ENCODE results near the gene GRB10. TPM values are rescaled to one million over a fixed set of nuclear protein-coding genes. Genes with fewer than 3 reads are reported as not detected.
A peak's percentile ranks its signal among the peaks of the same experiment; 100 is the strongest.

Gene GRB10
- total RNA-seq, 2 experiments from 2014 or later: 1.4 to 1.8 TPM

GRCh38 chr7:50663396-50664102 lies 119.1 kb downstream of the GRB10 start:
- DNase-seq (no peak), ATAC-seq (ENCODE audit: low read depth) (no peak)
- Mint-ChIP-seq H3K4me3 (no peak overlapping the region), H3K4me1 (peaks cover 59% of the 10 kb centered on the region), H3K27ac (peak overlapping the region; percentile 79), H3K9me3 (no peaks in the 10 kb centered on the region), H3K27me3 (no peaks in the 10 kb centered on the region), H3K36me3 (no peaks in the 10 kb centered on the region)
- POLR2A ChIA-PET: no interaction called here

- no peak for ATAC-seq (ENCODE audit: low read depth)
- peak overlapping the region; percentile 96 for H3K27ac Mint-ChIP-seq
- POLR2A ChIA-PET: interaction anchor here (1.3 kb wide), 1 partner anchor 77 kb away, joined by 4 read pairs; no protein-coding TSS in a partner anchor
Measured at GRCh38 chr7:50662996-50663395, 119.7 kb downstream of the GRB10 start.

GRCh38 chr7:50662041-50662694 lies 120.5 kb downstream of the GRB10 start:
- POLR2A ChIA-PET: interaction anchor here (1.3 kb wide), 1 partner anchor 78 kb away, joined by 4 read pairs; no protein-coding TSS in a partner anchor
- Mint-ChIP-seq H3K36me3 (no peaks in the 10 kb centered on the region), H3K4me1 (peaks cover 56% of the 10 kb centered on the region), H3K27ac (peak overlapping the region; percentile 96), H3K4me3 (peak overlapping the region; percentile 88), H3K27me3 (no peaks in the 10 kb centered on the region), H3K9me3 (no peaks in the 10 kb centered on the region)
- ATAC-seq (ENCODE audit: low read depth) (peak; percentile 59), DNase-seq (peak; percentile 43)

More at GRCh38 chr7:50662996-50663395, 119.7 kb downstream of the GRB10 start:
- Mint-ChIP-seq H3K4me3 (peak overlapping the region; percentile 88), H3K36me3 (no peaks in the 10 kb centered on the region), H3K9me3 (no peaks in the 10 kb centered on the region), H3K27me3 (no peaks in the 10 kb centered on the region), H3K4me1 (peaks cover 59% of the 10 kb centered on the region)
- no peak for DNase-seq

GRCh38 chr7:50661345-50662040 lies 121.2 kb downstream of the GRB10 start:
- ATAC-seq (ENCODE audit: low read depth) (peak; percentile 43), DNase-seq (peak; percentile 59)
- POLR2A ChIA-PET: interaction anchor here (1.3 kb wide), 1 partner anchor 78 kb away, joined by 4 read pairs; no protein-coding TSS in a partner anchor
- Mint-ChIP-seq H3K27ac (peak overlapping the region; percentile 96), H3K4me1 (peaks cover 55% of the 10 kb centered on the region), H3K4me3 (peak overlapping the region; percentile 88), H3K27me3 (peaks cover under 1% of the 10 kb centered on the region), H3K9me3 (no peaks in the 10 kb centered on the region), H3K36me3 (no peaks in the 10 kb centered on the region)

GRCh38 chr7:50660830-50661175 lies 121.9 kb downstream of the GRB10 start:
- POLR2A ChIA-PET: interaction anchor here (1.0 kb wide), 1 partner anchor 325 kb away, joined by 3 read pairs; no protein-coding TSS in a partner anchor
- H3K27ac Mint-ChIP-seq: peak overlapping the region; percentile 96

GRCh38 chr7:50660040-50660829 lies 122.5 kb downstream of the GRB10 start:
- H3K27ac Mint-ChIP-seq: peak overlapping the region; percentile 96
- ATAC-seq (ENCODE audit: low read depth) (peak; percentile 68), DNase-seq (peak; percentile 75)
- peaks cover 6% of the 10 kb centered on the region for H3K27me3 Mint-ChIP-seq
- peak overlapping the region; percentile 88 for H3K4me3 Mint-ChIP-seq
- no peaks in the 10 kb centered on the region for H3K9me3 Mint-ChIP-seq
- no peaks in the 10 kb centered on the region for H3K36me3 Mint-ChIP-seq
- peaks cover 54% of the 10 kb centered on the region for H3K4me1 Mint-ChIP-seq
- POLR2A ChIA-PET: interaction anchor here (1.0 kb wide), 1 partner anchor 325 kb away, joined by 3 read pairs; no protein-coding TSS in a partner anchor

More at GRCh38 chr7:50660830-50661175, 121.9 kb downstream of the GRB10 start:
- no peaks in the 10 kb centered on the region for H3K9me3 Mint-ChIP-seq
- peaks cover 55% of the 10 kb centered on the region for H3K4me1 Mint-ChIP-seq
- no peaks in the 10 kb centered on the region for H3K36me3 Mint-ChIP-seq
- peak overlapping the region; percentile 88 for H3K4me3 Mint-ChIP-seq
- DNase-seq (peak; percentile 42), ATAC-seq (ENCODE audit: low read depth) (no peak)
- peaks cover 3% of the 10 kb centered on the region for H3K27me3 Mint-ChIP-seq

GRCh38 chr7:50659329-50659965 lies 123.2 kb downstream of the GRB10 start:
- ATAC-seq (ENCODE audit: low read depth) (no peak), DNase-seq (no peak)
- H3K27ac Mint-ChIP-seq: peak overlapping the region; percentile 96
- peak overlapping the region; percentile 88 for H3K4me3 Mint-ChIP-seq
- peaks cover 9% of the 10 kb centered on the region for H3K27me3 Mint-ChIP-seq
- H3K36me3 Mint-ChIP-seq: no peaks in the 10 kb centered on the region
- POLR2A ChIA-PET: no interaction called here
- peaks cover 47% of the 10 kb centered on the region for H3K4me1 Mint-ChIP-seq
- no peaks in the 10 kb centered on the region for H3K9me3 Mint-ChIP-seq

GRCh38 chr7:50658696-50659095 lies 124.0 kb downstream of the GRB10 start:
- H3K4me1 Mint-ChIP-seq: peaks cover 43% of the 10 kb centered on the region
- no peak for ATAC-seq (ENCODE audit: low read depth)
- H3K36me3 Mint-ChIP-seq: no peaks in the 10 kb centered on the region
- no peak overlapping the region for H3K4me3 Mint-ChIP-seq
- H3K9me3 Mint-ChIP-seq: no peaks in the 10 kb centered on the region
- H3K27me3 Mint-ChIP-seq: peaks cover 12% of the 10 kb centered on the region
- no peak for DNase-seq
- POLR2A ChIA-PET: no interaction called here
- no peak overlapping the region for H3K27ac Mint-ChIP-seq

- Mint-ChIP-seq H3K36me3 (no peaks in the 10 kb centered on the region), H3K27ac (no peak overlapping the region), H3K4me1 (peaks cover 41% of the 10 kb centered on the region), H3K4me3 (no peak overlapping the region), H3K9me3 (no peaks in the 10 kb centered on the region), H3K27me3 (peaks cover 12% of the 10 kb centered on the region)
- POLR2A ChIA-PET: no interaction called here
- ATAC-seq (ENCODE audit: low read depth) (no peak), DNase-seq (no peak)
Measured at GRCh38 chr7:50657912-50658311, 124.8 kb downstream of the GRB10 start.

GRCh38 chr7:50657341-50657873 lies 125.3 kb downstream of the GRB10 start:
- peaks cover 39% of the 10 kb centered on the region for H3K4me1 Mint-ChIP-seq
- H3K36me3 Mint-ChIP-seq: no peaks in the 10 kb centered on the region
- no peak overlapping the region for H3K27ac Mint-ChIP-seq

GRCh38 chr7:50656141-50656895 lies 126.4 kb downstream of the GRB10 start:
- Mint-ChIP-seq H3K4me3 (no peak overlapping the region), H3K9me3 (no peaks in the 10 kb centered on the region), H3K27me3 (peaks cover 12% of the 10 kb centered on the region), H3K27ac (peak overlapping the region; percentile 32), H3K36me3 (no peaks in the 10 kb centered on the region), H3K4me1 (peaks cover 30% of the 10 kb centered on the region)
- DNase-seq (no peak), ATAC-seq (ENCODE audit: low read depth) (no peak)
- POLR2A ChIA-PET: no interaction called here

More at GRCh38 chr7:50657341-50657873, 125.3 kb downstream of the GRB10 start:
- no peak for DNase-seq
- Mint-ChIP-seq H3K4me3 (no peak overlapping the region), H3K9me3 (no peaks in the 10 kb centered on the region), H3K27me3 (peaks cover 12% of the 10 kb centered on the region)
- no peak for ATAC-seq (ENCODE audit: low read depth)
- POLR2A ChIA-PET: no interaction called here

- DNase-seq (no peak), ATAC-seq (ENCODE audit: low read depth) (no peak)
- peaks cover 22% of the 10 kb centered on the region for H3K4me1 Mint-ChIP-seq
- H3K27ac Mint-ChIP-seq: no peak overlapping the region
- H3K4me3 Mint-ChIP-seq: no peak overlapping the region
- POLR2A ChIA-PET: no interaction called here
- H3K36me3 Mint-ChIP-seq: no peaks in the 10 kb centered on the region
- peaks cover 12% of the 10 kb centered on the region for H3K27me3 Mint-ChIP-seq
- H3K9me3 Mint-ChIP-seq: no peaks in the 10 kb centered on the region
Measured at GRCh38 chr7:50655490-50655889, 127.2 kb downstream of the GRB10 start.
